ENCODE data around the gene TLX2.
A peak's percentile ranks its signal among the peaks of the same experiment; 100 is the strongest.

Gene TLX2

DNA sequence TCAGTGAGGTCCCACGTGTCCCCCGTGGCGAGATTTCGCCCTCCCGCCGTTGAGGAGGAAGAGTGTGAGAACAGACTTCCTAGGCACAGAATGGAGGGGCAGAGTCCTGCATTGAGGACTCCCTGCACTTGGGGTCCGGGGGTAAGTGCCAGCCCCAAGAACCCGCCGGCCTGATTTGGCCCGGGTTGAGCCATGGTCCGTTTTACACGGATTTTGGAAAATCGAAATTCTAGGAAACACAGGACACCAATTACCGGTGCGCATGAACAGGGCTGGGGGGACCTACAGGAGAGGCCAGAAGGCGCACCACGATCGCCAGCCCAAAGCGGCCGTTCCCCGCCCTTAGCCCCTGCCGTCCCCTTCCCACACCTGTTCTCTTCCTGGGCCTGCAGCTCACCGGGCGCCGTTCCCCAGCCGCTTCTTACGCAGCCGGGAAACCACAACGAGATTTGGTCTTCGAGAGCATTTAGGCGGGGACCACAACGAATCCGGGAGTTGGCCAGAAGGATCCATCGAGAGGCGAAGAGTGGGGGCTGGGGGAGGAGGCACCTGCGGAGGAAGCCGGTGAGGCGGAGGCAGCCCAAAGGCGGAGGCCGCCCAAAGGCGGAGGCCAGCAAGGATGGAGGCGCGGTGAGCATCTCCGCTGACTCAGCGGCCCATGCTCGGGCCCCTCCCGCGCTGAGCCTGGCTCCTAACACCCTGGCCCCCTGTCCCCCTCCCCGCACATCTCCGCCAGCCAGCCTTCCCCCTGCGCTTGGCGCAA lies 464 bp upstream of the TLX2 start:
- peak; percentile 37 for DNase-seq

DNA sequence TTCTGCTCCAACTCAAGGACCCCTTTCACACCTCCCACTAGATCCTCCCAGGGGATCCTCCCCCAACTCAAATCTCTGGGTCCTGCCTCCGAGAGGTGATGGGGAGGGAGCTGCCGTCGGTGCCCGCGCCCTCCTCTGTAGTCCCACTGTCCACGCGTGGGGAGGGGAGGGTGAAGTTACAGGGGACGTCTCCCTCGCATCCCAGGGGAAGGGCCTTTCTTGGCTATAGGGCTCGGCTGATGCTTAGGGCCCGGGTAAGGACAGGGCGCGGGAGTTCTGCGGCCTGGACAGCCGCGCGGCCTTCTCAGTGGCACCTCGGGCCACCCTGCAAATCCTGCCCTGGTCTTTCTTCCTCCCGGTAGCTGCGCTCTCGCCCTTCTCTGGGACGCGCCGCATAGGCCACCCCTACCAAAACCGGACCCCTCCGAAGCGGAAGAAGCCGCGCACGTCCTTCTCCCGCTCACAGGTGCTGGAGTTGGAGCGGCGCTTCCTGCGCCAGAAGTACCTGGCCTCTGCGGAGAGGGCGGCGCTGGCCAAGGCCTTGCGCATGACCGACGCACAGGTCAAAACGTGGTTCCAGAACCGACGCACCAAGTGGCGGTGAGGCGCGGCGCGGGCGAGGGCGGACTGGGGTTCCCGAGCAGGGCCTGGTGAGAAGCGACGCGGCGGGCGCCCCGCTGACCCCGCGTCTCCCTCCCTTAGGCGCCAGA lies 1.2 kb downstream of the TLX2 start:
- DNase-seq: no peak

DNA sequence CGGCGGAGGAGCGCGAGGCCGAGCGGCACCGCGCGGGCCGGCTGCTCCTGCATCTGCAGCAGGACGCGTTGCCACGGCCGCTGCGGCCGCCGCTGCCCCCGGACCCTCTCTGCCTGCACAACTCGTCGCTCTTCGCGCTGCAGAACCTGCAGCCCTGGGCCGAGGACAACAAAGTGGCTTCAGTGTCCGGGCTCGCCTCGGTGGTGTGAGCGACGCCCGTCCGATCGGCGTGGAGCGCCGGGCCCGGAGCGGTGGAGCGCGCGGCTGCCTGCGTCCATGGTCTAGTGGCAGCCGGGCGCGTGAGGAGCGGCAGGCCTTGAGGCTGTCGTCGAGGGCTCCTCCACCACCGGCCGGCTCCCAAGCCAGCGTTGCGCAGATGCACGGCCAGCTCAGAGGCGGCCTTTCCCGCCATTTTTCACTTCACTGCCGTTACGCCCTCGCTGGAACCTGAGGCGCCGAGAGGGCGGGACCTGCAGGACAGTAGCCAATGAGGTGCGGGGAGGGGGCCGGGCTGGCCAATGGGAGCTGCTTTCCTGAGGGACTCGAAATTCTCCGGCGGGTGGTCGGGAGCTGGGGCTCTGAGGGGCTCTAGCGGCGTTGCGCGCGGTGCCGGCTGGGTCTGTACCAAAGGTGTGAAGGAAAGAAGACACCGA lies 1.9 kb downstream of the TLX2 start:
- peak; percentile 82 for DNase-seq

DNA sequence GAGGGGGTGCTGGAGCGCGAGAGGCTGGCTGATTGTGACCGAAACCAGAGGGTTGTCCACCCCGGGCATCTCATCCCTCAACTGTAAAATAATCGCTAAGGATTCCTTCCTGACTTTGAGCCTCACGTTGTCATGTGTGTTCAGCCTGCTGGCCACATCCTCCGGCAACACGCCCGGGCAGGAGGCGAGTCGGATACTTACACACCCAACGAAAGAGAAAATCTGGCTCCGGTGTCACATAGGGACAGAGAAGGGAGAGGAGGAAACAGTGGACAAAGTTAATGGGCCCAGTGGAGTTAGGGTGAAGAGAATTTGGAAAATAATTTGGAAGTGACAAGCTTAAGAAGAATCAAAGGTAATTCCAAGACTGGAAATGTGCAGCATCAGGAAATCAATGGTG lies 2.4 kb downstream of the TLX2 start:
- no peak for DNase-seq

DNA sequence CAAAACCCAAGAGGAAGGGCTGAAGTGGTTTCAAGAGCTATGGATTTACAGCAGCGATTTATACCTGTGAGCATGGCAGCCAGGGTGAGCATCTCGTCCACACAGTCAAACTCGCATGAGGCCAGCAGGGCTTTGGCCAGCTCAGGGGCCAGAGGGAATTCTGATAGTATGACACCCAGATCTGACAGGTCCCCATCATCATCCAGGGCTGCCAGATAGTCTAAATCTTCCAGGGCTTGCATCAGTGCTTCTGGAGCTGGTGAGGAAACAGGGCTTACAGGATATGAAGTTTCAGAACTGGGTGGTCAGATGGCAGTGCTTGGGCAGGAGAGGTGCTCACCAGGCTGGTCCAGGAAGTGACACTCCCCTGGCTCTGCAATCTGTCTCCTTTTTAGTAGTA lies 8.3 kb downstream of the TLX2 start:
- no peak for DNase-seq

DNA sequence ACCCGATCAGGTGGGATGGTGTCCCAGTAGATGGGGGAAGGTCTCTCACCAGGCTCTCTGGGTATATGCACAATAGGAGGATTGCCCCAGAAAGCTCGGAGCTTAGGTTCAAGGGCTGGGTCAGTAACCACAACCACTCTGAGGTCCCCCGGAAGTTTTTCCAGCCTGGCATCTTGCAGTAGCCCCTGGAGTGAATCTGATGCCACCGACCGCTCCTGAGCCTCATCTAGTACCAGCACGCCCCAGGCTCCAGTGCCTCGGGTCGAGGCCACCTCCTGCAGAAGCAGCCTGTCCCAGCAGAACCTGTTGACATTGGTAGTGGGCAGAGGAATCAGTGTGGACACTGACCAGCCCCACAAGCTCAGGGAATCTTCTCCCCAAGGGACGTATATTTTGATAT lies 9.8 kb downstream of the TLX2 start:
- no peak for DNase-seq

DNA sequence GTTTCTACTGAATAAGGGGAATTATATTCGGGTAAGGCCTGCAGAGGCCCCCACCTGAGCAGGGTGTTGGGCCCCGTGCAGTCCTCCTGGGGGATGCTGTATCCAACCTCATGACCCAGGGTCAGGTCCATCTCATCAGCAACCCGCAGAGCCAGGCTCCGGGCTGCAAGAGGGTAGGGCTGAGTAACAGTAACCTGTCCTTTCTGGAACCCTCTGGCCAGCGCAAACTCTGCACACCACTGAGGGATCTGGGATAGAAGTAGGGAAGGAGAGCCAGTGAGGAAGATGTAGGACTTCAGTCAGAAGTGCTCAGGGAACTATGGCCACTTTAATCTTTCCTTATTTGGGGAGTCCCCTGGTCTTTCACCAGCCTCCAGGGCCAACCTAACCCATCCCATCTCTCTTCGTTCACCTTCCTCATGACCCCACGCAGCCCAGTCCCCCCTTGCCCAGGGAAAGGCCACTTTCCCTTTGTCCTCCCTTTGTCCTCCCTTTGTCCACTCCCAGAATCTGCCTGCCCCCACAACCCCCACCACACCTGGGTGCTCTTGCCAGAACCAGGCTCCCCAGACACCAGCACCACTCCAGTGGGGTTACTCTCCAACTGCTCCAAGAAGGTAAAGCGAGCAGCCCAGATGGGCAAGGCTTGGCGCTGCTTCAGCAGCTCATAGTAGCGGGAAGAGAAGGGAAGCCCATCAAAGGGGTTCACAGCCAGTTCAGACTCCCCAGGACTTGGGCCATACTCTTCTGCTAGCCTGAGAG lies 10.9 kb downstream of the TLX2 start:
- DNase-seq: no peak

DNA sequence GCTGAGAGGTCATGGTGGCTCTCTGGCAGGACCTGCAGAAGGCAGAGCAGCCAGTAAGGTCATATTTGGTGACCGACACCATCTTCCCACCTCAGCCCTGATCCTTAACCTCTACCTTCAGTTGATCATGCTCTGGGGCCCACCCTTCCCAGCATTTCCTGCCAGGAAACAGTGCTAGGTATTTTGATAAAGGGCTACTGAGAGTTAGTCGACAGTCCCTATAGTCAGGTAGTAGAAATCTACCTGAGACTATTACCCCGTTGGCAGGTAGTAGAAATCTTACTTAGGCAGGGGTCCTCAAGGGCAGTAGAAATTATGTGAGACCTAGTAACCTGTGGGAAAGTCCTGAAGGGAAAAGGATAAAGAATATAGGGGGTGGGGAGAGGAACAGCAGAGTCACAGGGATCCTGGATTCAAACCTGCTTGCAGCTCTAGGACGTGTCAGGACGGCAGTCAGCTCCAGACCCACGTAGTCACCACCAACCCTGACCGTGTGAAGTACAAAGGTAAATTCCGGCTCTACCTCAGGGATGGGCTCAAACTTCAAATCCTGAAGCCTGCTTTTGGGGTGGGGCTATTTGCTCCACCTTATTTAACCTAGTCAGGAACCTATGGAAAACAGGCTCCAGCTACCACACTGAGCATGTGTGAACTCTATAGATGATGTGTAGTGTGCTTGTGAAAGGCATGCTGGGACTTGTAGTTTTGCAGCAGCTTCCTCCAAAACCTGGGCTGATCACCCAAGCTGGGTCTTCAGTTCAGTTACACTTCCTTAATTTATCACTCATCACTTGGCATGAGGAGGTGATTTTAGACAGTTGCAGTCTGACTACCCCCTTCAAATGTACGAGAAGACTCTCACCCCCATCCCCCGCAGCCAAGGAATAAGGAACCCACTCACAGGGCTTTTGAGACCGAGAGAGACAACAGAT lies 11.7 kb downstream of the TLX2 start, which contains the start of gene DQX1:
DQX1 (minus strand) TSS at position 515 of the 932 bp plus-strand sequence; CDS start at position 13, 502 bp downstream.
- no peak for DNase-seq

DNA sequence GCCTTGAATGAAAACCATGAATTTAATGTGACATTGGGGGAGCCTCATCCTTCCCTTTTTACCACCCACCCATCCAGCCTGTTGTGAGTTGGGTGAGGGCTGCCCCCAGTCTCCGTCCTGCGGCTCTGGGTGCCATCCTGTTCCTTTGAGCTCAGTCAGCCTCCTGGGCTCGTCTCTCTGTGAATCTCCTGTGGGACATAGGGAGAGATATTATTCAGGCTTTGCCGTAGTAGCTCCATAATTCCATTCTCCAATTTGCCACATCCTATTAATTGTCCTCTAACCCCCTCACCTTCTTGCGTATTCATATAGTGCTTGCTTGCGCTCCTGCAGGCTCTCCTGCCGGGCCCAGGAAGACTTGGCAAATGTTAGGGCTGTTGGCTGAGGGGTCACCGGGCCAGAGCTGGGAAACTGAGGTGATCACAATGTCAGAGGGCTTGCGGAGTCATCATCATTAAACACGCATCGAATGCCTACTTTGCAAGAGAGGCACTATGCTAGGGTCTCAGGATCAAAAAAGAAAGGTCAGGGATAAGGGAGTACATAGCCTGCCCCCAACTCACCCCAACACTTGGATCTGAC lies 12.5 kb downstream of the TLX2 start:
- no peak for DNase-seq

DNA sequence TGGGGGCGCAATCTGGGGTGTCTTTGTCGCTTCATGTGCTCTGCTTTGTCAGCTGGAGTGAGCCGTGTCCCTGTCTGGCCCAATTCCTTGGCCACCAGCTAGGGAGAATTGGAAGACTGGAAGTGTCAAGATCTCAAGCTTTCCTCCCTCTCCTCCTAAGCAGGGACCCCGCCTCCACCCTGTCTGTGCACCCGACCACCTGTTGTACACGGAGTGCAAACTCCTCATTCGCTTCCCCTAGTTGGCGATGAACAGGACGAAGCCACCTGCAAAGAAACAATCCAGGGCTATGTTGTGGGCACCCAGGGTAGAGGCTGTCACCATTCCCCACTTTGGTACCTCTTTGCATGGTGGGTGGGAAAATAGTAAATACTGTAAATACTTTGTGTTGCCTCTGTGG lies 13.5 kb downstream of the TLX2 start:
- DNase-seq: no peak

DNA sequence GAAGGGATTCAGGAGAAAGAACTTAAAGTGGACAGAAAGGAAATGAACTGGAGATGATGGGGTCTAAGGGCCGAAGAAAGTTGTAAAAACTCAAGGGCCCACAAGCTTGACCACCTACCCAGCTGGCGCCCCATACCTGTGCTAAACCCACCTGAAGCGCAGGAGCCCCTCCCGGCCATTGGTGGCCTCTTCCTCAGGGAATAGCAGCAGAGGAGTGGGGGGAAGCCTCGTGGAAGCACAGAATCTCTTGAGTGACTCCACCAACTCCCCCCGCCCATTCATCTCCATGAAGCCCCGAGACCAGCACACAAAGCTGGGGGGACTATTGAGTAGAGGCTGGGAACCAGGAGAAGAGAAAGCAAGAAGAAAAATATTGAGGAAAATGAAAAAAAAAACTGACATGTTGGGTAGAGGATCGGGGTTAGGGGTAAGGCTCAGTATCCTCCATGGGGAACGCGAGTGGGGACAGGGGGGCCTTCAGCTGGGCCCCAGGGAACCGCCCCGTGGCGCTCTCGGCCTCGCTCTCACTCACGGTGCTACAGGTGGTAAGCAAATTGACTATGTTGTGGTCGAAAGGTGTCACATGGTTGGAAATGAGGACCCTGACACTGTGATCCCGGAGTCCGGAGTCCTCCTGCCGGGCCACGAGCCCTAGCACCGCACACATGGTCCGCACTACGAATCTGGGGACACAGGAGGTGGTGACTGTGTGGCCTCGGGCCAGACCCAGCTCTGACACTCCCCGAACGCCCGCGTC lies 14.5 kb downstream of the TLX2 start:
- DNase-seq: peak; percentile 32

DNA sequence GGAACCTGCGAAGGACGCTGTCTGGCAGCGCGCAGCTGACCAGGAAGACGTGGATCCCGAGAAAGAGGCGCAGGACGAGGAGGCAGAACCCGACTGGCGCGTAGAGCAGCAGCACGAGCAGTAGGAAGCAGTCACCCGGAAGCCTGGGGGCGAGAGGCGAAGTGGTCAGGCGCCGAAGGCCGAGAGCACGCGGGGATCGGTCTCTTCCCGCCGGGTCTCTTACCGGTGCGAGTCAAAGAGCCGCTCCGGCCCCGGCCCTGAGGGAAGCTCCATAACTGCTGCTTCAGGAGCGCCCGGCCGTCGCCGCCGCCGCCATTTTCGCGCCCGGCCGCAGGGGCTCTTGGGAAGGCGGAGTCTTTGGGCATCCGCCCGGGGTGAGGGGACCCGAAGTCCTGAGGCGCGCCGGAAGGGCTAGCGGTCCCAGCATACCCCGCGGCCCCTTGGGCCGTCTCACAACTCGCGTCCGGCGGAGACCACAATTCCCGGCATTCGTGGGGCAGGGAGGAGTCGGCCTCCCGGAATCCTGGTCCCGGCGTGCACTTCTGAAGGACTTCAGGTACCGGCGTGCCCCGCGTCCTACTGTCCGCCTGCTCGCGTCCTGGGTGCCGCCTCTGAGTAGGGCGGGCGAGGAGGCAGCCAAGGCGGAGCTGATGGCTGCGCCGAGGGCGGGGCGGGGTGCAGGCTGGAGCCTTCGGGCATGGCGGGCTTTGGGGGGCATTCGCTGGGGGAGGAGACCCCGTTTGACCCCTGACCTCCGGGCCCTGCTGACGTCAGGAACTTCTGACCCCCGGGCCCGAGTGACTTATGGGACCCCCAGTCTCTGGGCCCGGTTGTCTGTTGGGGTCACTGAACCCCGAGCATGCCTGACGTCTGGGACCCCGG lies 15.3 kb downstream of the TLX2 start, which contains the start of the genes AUP1 and HTRA2:
AUP1 (minus strand) TSS at position 350 of the 882 bp plus-strand sequence; CDS start at position 273, 77 bp downstream.
HTRA2 (plus strand) TSS at position 577 of the 882 bp plus-strand sequence; CDS start at position 651, 74 bp downstream.
- DNase-seq: peak; percentile 88

DNA sequence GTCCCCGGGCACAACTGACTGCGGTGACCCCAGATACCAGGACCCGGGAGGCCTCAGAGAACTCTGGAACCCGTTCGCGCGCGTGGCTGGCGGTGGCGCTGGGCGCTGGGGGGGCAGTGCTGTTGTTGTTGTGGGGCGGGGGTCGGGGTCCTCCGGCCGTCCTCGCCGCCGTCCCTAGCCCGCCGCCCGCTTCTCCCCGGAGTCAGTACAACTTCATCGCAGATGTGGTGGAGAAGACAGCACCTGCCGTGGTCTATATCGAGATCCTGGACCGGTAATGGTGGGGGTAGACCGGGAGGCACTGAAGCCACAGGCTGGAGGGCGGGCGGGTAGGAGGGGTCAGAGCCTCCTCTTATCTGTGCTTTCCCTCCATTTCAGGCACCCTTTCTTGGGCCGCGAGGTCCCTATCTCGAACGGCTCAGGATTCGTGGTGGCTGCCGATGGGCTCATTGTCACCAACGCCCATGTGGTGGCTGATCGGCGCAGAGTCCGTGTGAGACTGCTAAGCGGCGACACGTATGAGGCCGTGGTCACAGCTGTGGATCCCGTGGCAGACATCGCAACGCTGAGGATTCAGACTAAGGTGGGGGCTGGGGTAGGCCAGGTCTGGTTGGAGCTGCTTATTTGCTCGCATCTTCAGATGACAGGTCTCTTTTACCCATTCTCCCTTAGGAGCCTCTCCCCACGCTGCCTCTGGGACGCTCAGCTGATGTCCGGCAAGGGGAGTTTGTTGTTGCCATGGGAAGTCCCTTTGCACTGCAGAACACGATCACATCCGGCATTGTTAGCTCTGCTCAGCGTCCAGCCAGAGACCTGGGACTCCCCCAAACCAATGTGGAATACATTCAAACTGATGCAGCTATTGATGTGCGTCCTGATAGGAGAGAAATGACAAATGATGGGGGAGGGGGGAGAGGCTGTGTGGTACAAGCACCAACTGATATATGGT lies 16.3 kb downstream of the TLX2 start:
- DNase-seq: peak; percentile 46

DNA sequence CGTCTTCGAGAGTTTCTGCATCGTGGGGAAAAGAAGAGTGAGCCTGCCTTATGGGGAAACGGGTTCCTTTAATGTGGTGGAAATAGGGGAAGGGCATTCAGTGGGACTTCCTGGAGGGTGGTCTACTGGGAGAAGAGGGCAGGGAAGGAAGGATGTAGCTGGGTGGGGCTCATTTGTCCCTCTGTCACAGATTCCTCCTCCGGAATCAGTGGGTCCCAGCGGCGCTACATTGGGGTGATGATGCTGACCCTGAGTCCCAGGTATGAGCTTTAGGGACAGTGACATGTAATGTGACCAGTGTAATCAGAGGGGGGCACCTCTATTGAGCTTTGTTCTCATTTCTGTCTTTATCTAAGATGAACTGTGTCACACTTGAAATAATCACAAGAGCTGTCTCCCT lies 17.4 kb downstream of the TLX2 start:
- DNase-seq: no peak

DNA sequence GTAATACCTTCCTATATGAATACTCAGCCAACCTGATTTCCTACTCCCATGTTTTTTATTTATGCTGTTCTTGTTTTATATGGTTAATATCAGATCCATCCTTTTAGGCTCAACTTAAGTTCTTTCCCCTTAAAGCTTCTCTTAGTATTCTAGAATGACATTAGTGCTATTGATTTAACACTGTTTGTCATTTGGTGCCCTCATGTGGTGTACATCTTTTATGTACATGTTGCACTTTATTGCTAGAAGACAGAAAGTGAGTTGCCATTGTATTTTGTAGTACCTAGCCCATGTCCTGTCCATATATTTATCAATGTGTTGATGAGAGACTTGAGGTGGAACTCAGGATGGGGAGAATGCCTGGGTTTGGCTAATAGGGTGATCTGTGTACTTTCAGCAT lies 18.0 kb downstream of the TLX2 start:
- DNase-seq: no peak

DNA sequence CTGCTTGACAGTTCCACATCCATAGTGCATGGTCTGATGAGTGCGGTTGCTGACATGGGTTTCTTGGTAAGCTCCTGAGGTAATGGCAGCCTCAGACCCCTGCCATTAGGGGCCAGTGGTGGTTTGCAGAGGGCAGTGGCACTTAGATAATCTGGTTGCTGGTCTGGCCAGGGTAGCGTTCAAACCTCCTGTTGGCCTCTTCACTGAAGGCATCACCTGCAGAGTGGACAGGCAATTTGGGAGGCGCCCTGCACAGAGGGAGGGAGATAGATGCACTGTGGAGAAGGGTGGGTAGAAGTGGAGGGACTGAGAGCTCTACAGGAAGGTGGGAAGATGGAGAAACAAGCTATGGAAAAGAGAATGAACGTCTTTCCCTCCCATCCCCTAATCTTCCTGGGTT lies 19.2 kb downstream of the TLX2 start:
- no peak for DNase-seq

DNA sequence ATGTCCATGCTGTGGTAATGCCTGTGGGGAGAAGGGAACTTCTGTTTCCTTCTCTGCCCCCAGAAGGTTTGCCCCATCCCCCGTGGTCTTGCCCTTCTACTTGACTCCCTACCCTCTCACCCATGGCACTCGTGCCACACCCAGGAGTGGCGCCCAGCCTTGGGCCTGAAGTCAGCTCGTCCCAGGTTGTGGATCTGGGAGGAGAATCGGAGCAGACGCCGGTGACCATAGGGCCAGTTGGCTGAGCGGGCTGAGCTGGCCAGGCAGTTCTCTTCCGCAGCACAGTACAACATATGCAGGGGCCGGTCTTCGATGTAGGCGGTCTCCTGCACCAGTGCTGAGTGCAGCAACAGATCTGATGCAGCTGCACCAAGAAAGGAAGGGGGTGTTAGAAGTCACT lies 20.2 kb downstream of the TLX2 start:
- DNase-seq: no peak

DNA sequence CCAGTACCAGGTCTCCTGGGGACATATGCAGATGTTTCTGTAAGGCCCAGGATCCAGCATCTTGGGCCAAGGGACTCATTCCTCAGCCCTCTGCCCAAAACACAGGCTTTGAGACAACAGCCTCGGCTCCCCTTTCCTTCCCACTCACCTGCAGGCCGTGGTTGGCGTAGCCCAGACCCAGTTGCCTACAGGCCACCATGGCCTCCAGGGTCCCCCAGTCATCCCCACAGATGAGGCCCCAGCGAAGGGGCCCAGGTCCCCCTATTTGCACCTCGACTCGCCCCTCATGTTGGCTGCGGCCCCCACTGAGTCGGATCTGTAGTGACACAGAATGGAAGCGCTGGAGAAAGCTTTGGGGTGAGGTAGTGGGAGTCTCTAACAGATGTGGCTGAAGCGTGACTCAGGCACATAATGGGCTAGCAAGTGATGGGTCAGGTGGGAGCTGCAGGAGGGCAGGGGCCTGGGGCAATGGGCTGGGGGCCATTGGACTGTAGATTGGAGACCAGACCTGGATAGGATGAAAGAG lies 21.3 kb downstream of the TLX2 start:
- DNase-seq: no peak
